Calu3 (cell line): ENCODE data around the gene TMEM40. TPM values are rescaled to one million over a fixed set of nuclear protein-coding genes. Genes with fewer than 3 reads are reported as not detected.

Source experiments
- BruUV-seq: library from RNA; stranded (reverse); fragments of 400-500 nt; replicated peaks from 2 replicates; lab custom pipeline; 2021; lab: Mats Ljungman, UMichigan
- CTCF ChIA-PET: fragments of 300-600 bp; sonication (Branson Sonifier 250); formaldehyde crosslinking; loops from one replicate; lab custom pipeline; 2022; ENCODE audit warnings: antibody characterized with exemption; lab: Charles Lee
- DNase-seq: peaks from one replicate; pipeline ENCODE4 v3.0.0; 2022
- H3K27ac Mint-ChIP-seq: one replicate; pipeline ENCODE4 v1.8.0; 2022; ENCODE audit warnings: mixed read lengths; ENCODE audit not compliant: unreplicated experiment
- H3K27me3 Mint-ChIP-seq: one replicate; pipeline ENCODE4 v1.8.0; 2022; ENCODE audit warnings: mixed read lengths; ENCODE audit not compliant: unreplicated experiment
- H3K36me3 Mint-ChIP-seq: one replicate; pipeline ENCODE4 v1.8.0; 2022; ENCODE audit warnings: mild to moderate bottlenecking, moderate library complexity, mixed read lengths; ENCODE audit not compliant: insufficient read depth, unreplicated experiment
- H3K4me1 Mint-ChIP-seq: one replicate; pipeline ENCODE4 v1.8.0; 2022; ENCODE audit warnings: mild to moderate bottlenecking, low read depth, mixed read lengths; ENCODE audit not compliant: unreplicated experiment
- H3K4me3 Mint-ChIP-seq: one replicate; pipeline ENCODE4 v1.8.0; 2022; ENCODE audit warnings: mild to moderate bottlenecking, low read depth, moderate library complexity, mixed read lengths; ENCODE audit not compliant: unreplicated experiment
- H3K9me3 Mint-ChIP-seq: one replicate; pipeline ENCODE4 v1.8.0; 2022; ENCODE audit warnings: low read depth, mixed read lengths; ENCODE audit not compliant: unreplicated experiment
- CTCF ChIP-seq: fragments of 200-600 bp; IDR thresholded peaks from one replicate; pipeline ENCODE4 v1.8.0; 2022; ENCODE audit warnings: antibody characterized with exemption; ENCODE audit not compliant: unreplicated experiment
- intact Hi-C: fragments of 100-400 bp; cut with micrococcal nuclease; formaldehyde crosslinking; loops from one replicate; pipeline ENCODE4 v1.10.0; 2022; ENCODE audit not compliant: unreplicated experiment
- total RNA-seq: library from RNA; stranded (reverse); gene quantifications from 2 replicates; pipeline ENCODE4 v1.2.3, GENCODE V29; 2022

TMEM40 gene
- total RNA-seq, 1 experiment from 2014 or later, result 0.42 TPM

- intact Hi-C loops, result no loop called here
- no peak overlapping the region for H3K4me3 Mint-ChIP-seq
- no peak overlapping the region for H3K27ac Mint-ChIP-seq
- CTCF ChIA-PET, result no interaction called here
- H3K9me3 Mint-ChIP-seq, result no peaks in the 10 kb centered on the region
- no TSS peak for BruUV-seq
- no peak for DNase-seq
- no peaks in the 10 kb centered on the region for H3K36me3 Mint-ChIP-seq
- no peaks in the 10 kb centered on the region for H3K4me1 Mint-ChIP-seq
- H3K27me3 Mint-ChIP-seq, result peaks cover 60% of the 10 kb centered on the region
- TF ChIP-seq CTCF, result no peak
These were observed 13.4 kb upstream of the TMEM40 start for GRCh38 chr3:12772462-12772861.

GRCh38 chr3:12771236-12771635 lies 12.2 kb upstream of the TMEM40 start:
- intact Hi-C loops, result no loop called here
- H3K27me3 Mint-ChIP-seq, result peaks cover 66% of the 10 kb centered on the region
- DNase-seq, result no peak
- TF ChIP-seq CTCF, result no peak
- no peaks in the 10 kb centered on the region for H3K4me1 Mint-ChIP-seq
- H3K4me3 Mint-ChIP-seq, result no peak overlapping the region
- CTCF ChIA-PET, result no interaction called here
- no peaks in the 10 kb centered on the region for H3K36me3 Mint-ChIP-seq
- H3K9me3 Mint-ChIP-seq, result no peaks in the 10 kb centered on the region
- BruUV-seq, result no TSS peak
- H3K27ac Mint-ChIP-seq, result no peak overlapping the region

GRCh38 chr3:12769761-12770160 lies 10.7 kb upstream of the TMEM40 start:
- H3K4me1 Mint-ChIP-seq, result no peaks in the 10 kb centered on the region
- BruUV-seq, result no TSS peak
- CTCF ChIA-PET, result no interaction called here
- H3K27ac Mint-ChIP-seq, result no peak overlapping the region
- no peak for TF ChIP-seq CTCF
- DNase-seq, result no peak
- no peaks in the 10 kb centered on the region for H3K36me3 Mint-ChIP-seq
- no peak overlapping the region for H3K4me3 Mint-ChIP-seq
- intact Hi-C loops, result no loop called here
- peaks cover 52% of the 10 kb centered on the region for H3K27me3 Mint-ChIP-seq
- no peaks in the 10 kb centered on the region for H3K9me3 Mint-ChIP-seq

- CTCF ChIA-PET, result no interaction called here
- H3K4me3 Mint-ChIP-seq, result no peak overlapping the region
- H3K4me1 Mint-ChIP-seq, result no peaks in the 10 kb centered on the region
- peaks cover 42% of the 10 kb centered on the region for H3K27me3 Mint-ChIP-seq
- no peaks in the 10 kb centered on the region for H3K36me3 Mint-ChIP-seq
- H3K9me3 Mint-ChIP-seq, result no peaks in the 10 kb centered on the region
- H3K27ac Mint-ChIP-seq, result no peak overlapping the region
- intact Hi-C loops, result no loop called here
- BruUV-seq, result no TSS peak
- no peak for TF ChIP-seq CTCF
- no peak for DNase-seq
These were observed 9.8 kb upstream of the TMEM40 start for GRCh38 chr3:12768579-12769527.
